ENCODE results near the gene GAGE10. TPM values are rescaled to one million over a fixed set of nuclear protein-coding genes. Genes with fewer than 3 reads are reported as not detected.

The GAGE10 gene
- total and polyA plus RNA-seq, 9 donors = not detected

Other genes with a start within 250 kb of the GAGE10 start
- gene CCDC120, start 244.6 kb upstream of the GAGE10 start, total RNA-seq = 0.98 TPM
- gene CCDC120, start 244.6 kb upstream of the GAGE10 start, polyA plus RNA-seq (ENCODE audit: insufficient read depth in 1 of 8, insufficient read length in 8 of 8, low replicate concordance in 1 of 8) = 1 to 10 TPM; 3.3 to 6.0 (median 4.1) TPM
- 4.2 TPM for gene PRAF2, start 229.6 kb upstream of the GAGE10 start, total RNA-seq
- gene PRAF2, start 229.6 kb upstream of the GAGE10 start, polyA plus RNA-seq (ENCODE audit: insufficient read depth in 1 of 8, insufficient read length in 8 of 8, low replicate concordance in 1 of 8) = 10 to 100 TPM; 19.3 to 29.8 (median 23.0) TPM
- 25.5 TPM for gene WDR45, start 223.8 kb upstream of the GAGE10 start, total RNA-seq
- 10 to 100 TPM; 34.1 to 39.1 (median 36.6) TPM for gene WDR45, start 223.8 kb upstream of the GAGE10 start, polyA plus RNA-seq (ENCODE audit: insufficient read depth in 1 of 8, insufficient read length in 8 of 8, low replicate concordance in 1 of 8)
- gene GPKOW, start 179.9 kb upstream of the GAGE10 start, total RNA-seq = 20.7 TPM
- 10 to 100 TPM; 18.3 to 19.6 (median 19.0) TPM for gene GPKOW, start 179.9 kb upstream of the GAGE10 start, polyA plus RNA-seq (ENCODE audit: insufficient read depth in 1 of 8, insufficient read length in 8 of 8, low replicate concordance in 1 of 8)
- gene MAGIX, start 140.9 kb upstream of the GAGE10 start, total RNA-seq = 2.6 TPM
- gene MAGIX, start 140.9 kb upstream of the GAGE10 start, polyA plus RNA-seq (ENCODE audit: insufficient read depth in 1 of 8, insufficient read length in 8 of 8, low replicate concordance in 1 of 8) = 1 to 10 TPM; 1.6 to 2.1 (median 1.7) TPM
- 59.0 TPM for gene PLP2, start 131.7 kb upstream of the GAGE10 start, total RNA-seq
- gene PLP2, start 131.7 kb upstream of the GAGE10 start, polyA plus RNA-seq (ENCODE audit: insufficient read depth in 1 of 8, insufficient read length in 8 of 8, low replicate concordance in 1 of 8) = 100 to 1,000 TPM in 5 of 8 donors, 10 to 100 TPM in 3; 79.1 to 166 (median 119) TPM
- gene PRICKLE3, start 117.3 kb upstream of the GAGE10 start, total RNA-seq = 1.9 TPM
- gene PRICKLE3, start 117.3 kb upstream of the GAGE10 start, polyA plus RNA-seq (ENCODE audit: insufficient read depth in 1 of 8, insufficient read length in 8 of 8, low replicate concordance in 1 of 8) = 1 to 10 TPM; 2.7 to 5.3 (median 3.9) TPM
- 1.2 TPM for gene SYP, start 103.5 kb upstream of the GAGE10 start, total RNA-seq
- 1 to 10 TPM; 1.1 to 2.0 (median 1.3) TPM for gene SYP, start 103.5 kb upstream of the GAGE10 start, polyA plus RNA-seq (ENCODE audit: insufficient read depth in 1 of 8, insufficient read length in 8 of 8, low replicate concordance in 1 of 8)
- 0.09 TPM for gene CACNA1F, start 70.3 kb upstream of the GAGE10 start, total RNA-seq
- under 1 TPM in 4 of 8 donors, not detected in 4; 0.01 to 0.05 (median 0.03) TPM for gene CACNA1F, start 70.3 kb upstream of the GAGE10 start, polyA plus RNA-seq (ENCODE audit: insufficient read depth in 1 of 8, insufficient read length in 8 of 8, low replicate concordance in 1 of 8)
- gene CCDC22, start 68.2 kb upstream of the GAGE10 start, total RNA-seq = 5.3 TPM
- gene CCDC22, start 68.2 kb upstream of the GAGE10 start, polyA plus RNA-seq (ENCODE audit: insufficient read depth in 1 of 8, insufficient read length in 8 of 8, low replicate concordance in 1 of 8) = 10 to 100 TPM; 10.8 to 15.8 (median 12.6) TPM
- 0.04 TPM for gene FOXP3, start 38.9 kb upstream of the GAGE10 start, total RNA-seq
- under 1 TPM; 0.24 to 0.68 (median 0.54) TPM for gene FOXP3, start 38.9 kb upstream of the GAGE10 start, polyA plus RNA-seq (ENCODE audit: insufficient read depth in 1 of 8, insufficient read length in 8 of 8, low replicate concordance in 1 of 8)
- 5.5 TPM for gene PPP1R3F, start 33.9 kb upstream of the GAGE10 start, total RNA-seq
- gene PPP1R3F, start 33.9 kb upstream of the GAGE10 start, polyA plus RNA-seq (ENCODE audit: insufficient read depth in 1 of 8, insufficient read length in 8 of 8, low replicate concordance in 1 of 8) = 1 to 10 TPM; 6.1 to 9.0 (median 7.5) TPM
- not detected for gene GAGE12J, start 18.4 kb downstream of the GAGE10 start, total RNA-seq
- not detected for gene GAGE12J, start 18.4 kb downstream of the GAGE10 start, polyA plus RNA-seq (ENCODE audit: insufficient read depth in 1 of 8, insufficient read length in 8 of 8, low replicate concordance in 1 of 8)
- gene GAGE13, start 27.9 kb downstream of the GAGE10 start, total RNA-seq = not detected
- not detected for gene GAGE13, start 27.9 kb downstream of the GAGE10 start, polyA plus RNA-seq (ENCODE audit: insufficient read depth in 1 of 8, insufficient read length in 8 of 8, low replicate concordance in 1 of 8)
- not detected for gene GAGE12C, start 228.5 kb downstream of the GAGE10 start, total RNA-seq
- gene GAGE12C, start 228.5 kb downstream of the GAGE10 start, polyA plus RNA-seq (ENCODE audit: insufficient read depth in 1 of 8, insufficient read length in 8 of 8, low replicate concordance in 1 of 8) = not detected
- gene GAGE12D, start 238.1 kb downstream of the GAGE10 start, total RNA-seq = not detected
- not detected for gene GAGE12D, start 238.1 kb downstream of the GAGE10 start, polyA plus RNA-seq (ENCODE audit: insufficient read depth in 1 of 8, insufficient read length in 8 of 8, low replicate concordance in 1 of 8)
- gene GAGE12E, start 247.6 kb downstream of the GAGE10 start, total RNA-seq = not detected
- gene GAGE12E, start 247.6 kb downstream of the GAGE10 start, polyA plus RNA-seq (ENCODE audit: insufficient read depth in 1 of 8, insufficient read length in 8 of 8, low replicate concordance in 1 of 8) = not detected

Measured in muscle of leg (tissue), 9 donors.